ENCODE measurements around the gene THOC5.

Gene THOC5

GRCh38 chr22:29578462-29579200, 25.1 kb upstream of the THOC5 start:
- DNase-seq: no peak
- Histone ChIP-seq H3K36me3 (no peaks in the 10 kb centered on the region), H3K4me1 (peaks cover 0 to 17% (median 7%) of the 10 kb centered on the region in 4 donors), H3K27me3 (no peaks in the 10 kb centered on the region), H3K9me3 (no peaks in the 10 kb centered on the region), H3K27ac (no peak overlapping the region), H3K4me3 (no peak overlapping the region)
- intact Hi-C loops (cut with DNase I; ENCODE audit: low total_unique reads): no loop called here
- TF ChIP-seq CTCF (IDR thresholded peaks at IDR 0.05): no peak

- DNase-seq: no peak
- no peak for TF ChIP-seq CTCF (IDR thresholded peaks at IDR 0.05)
- intact Hi-C loops (cut with DNase I; ENCODE audit: low total_unique reads): no loop called here
Measured at GRCh38 chr22:29574762-29575450, 21.3 kb upstream of the THOC5 start.

GRCh38 chr22:29570912-29571549, 17.5 kb upstream of the THOC5 start:
- Histone ChIP-seq H3K4me1 (no peaks in the 10 kb centered on the region), H3K27me3 (no peaks in the 10 kb centered on the region), H3K27ac (no peak overlapping the region), H3K9me3 (no peaks in the 10 kb centered on the region), H3K36me3 (peaks cover 12 to 43% (median 29%) of the 10 kb centered on the region in 3 donors), H3K4me3 (no peak overlapping the region)
- DNase-seq: no peak
- TF ChIP-seq CTCF (IDR thresholded peaks at IDR 0.05): no peak
- intact Hi-C loops (cut with DNase I; ENCODE audit: low total_unique reads): no loop called here

More at GRCh38 chr22:29574762-29575450, 21.3 kb upstream of the THOC5 start:
- no peak overlapping the region for H3K27ac ChIP-seq
- H3K36me3 ChIP-seq: peaks cover 5 to 7% (median 7%) of the 10 kb centered on the region in 3 donors
- no peak overlapping the region for H3K4me3 ChIP-seq
- no peaks in the 10 kb centered on the region for H3K27me3 ChIP-seq
- no peaks in the 10 kb centered on the region for H3K9me3 ChIP-seq
- no peaks in the 10 kb centered on the region for H3K4me1 ChIP-seq

GRCh38 chr22:29570456-29570855, 16.9 kb upstream of the THOC5 start:
- DNase-seq: no peak
- no peak overlapping the region for H3K27ac ChIP-seq
- no peak for TF ChIP-seq CTCF (IDR thresholded peaks at IDR 0.05)
- no peak overlapping the region for H3K4me3 ChIP-seq
- no peaks in the 10 kb centered on the region for H3K4me1 ChIP-seq
- H3K36me3 ChIP-seq: peaks cover 12 to 49% (median 29%) of the 10 kb centered on the region in 3 donors
- intact Hi-C loops (cut with DNase I; ENCODE audit: low total_unique reads): no loop called here
- no peaks in the 10 kb centered on the region for H3K9me3 ChIP-seq
- H3K27me3 ChIP-seq: no peaks in the 10 kb centered on the region

GRCh38 chr22:29569011-29569678, 15.6 kb upstream of the THOC5 start:
- TF ChIP-seq CTCF (IDR thresholded peaks at IDR 0.05): no peak
- Histone ChIP-seq H3K27ac (no peak overlapping the region), H3K27me3 (no peaks in the 10 kb centered on the region), H3K4me1 (no peaks in the 10 kb centered on the region), H3K9me3 (no peaks in the 10 kb centered on the region), H3K36me3 (peaks cover 12 to 62% (median 39%) of the 10 kb centered on the region in 3 donors), H3K4me3 (no peak overlapping the region)
- no peak for DNase-seq
- intact Hi-C loops (cut with DNase I; ENCODE audit: low total_unique reads): no loop called here
